ENCODE data around the gene MSL1.

- TF ChIP-seq POLR2A (IDR thresholded peaks at IDR 0.05) (no peak), CTCF (IDR thresholded peaks at IDR 0.05) (no peak), POLR2AphosphoS5 (IDR thresholded peaks at IDR 0.05) (peak in 1 of 3 donors; percentile 35)
Observed at GRCh38 chr17:40104594-40105486, 16.9 kb upstream of the MSL1 start.
